NCI-H128 (cell line): ENCODE data around the gene IPO4.

ENCODE experiments used
- DNase-seq: peaks from one replicate; lab custom pipeline; 2025; ENCODE audit not compliant: unreplicated experiment; lab: John Stamatoyannopoulos, UW

The IPO4 gene

DNA sequence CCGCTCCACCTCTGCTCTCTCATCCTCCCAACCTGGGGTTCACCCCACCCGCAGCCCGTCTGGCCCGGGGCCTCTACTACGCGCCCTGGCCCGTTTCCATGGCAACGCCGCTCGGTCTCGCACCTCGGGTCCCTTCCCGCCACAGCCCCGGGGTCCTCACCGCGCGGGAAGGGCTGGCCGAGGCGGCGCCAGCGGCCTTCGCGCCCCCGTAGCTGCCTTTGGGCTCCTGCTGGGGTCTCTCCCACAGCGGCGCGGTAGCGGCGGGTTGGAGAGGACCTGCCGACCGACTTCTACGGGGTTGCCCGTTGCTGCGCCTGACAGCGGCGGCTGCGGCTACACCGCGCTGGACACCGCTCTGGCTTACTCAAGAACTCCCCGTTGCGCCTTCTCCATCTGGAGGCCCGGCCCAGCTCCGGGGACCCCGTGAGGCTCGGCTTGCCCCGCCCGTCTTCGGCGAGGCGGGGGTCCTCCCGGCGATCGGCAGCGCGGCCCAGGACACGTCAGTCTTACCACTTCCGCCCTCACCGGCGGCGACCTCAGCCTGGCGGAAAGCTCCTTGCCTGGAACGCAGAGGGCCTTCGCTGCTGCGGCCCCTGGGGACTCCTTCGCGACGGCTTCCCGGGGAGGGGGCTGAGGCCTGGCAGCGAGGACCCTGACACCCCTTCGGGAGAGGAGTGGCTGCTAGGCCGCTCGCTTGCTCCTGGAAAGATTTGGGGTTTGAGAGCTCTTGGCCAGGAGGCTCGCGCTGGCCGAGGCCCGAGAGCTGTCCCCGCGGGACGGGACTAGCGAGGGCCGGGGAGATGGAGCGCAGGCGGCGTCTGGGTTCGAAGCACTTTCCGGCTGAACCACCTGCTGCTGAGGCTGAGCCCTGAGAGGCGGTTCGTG is 6.8 kb upstream of the IPO4 start, which contains the start of gene TM9SF1:
Gene TM9SF1, minus strand, starts transcription at position 256 of the 885 bp plus-strand sequence. CDS start 422 bp downstream, outside the sequence.
- DNase-seq: peak; percentile 38

DNA sequence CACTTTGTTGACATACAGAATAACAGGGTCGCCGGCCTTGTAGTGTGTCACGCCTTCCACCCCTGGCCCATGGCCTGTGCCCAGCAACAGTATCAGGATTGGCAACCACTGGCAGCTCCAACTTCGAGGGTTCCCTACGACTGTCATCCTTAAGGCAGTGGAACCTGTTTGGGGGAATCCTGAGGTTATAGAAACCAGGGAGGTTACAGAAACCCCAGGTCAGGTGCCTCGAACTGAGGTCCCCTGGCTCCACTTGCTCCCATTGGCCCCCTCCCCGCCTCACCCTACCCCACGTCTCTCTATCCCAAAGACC is 6.2 kb upstream of the IPO4 start:
- no peak for DNase-seq

DNA sequence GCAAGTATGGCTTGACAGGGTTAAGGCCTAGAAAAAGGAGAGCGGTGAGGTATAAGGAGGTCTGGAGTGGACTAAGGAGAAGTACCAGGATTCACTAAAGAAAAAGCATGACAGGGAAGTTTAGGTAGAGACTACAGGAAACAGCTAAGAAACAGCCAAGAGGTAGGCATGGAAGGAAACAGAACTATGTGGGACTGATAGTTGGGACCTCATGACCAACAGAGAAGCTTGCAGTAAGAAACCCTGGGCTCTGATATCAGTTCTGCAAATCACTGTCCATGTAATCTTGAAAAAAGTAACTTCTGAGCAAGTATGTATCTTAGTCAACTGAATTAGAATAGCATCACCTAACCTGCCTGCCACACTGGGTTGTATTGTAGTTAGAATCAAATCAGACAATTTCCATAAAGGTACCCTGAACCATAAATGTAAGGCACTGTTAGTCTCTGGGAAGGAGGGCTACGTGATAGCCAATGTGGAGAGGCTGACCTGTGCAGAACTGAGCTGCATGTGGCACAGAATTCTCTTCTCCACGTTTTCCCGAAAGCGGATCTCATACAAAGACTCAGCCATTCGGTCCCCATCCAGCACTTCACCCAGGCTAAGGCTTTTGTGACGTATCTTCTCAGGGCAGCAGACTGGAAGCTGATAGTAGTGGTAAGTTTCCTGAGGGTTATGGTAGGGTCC is 5.7 kb upstream of the IPO4 start:
- DNase-seq: no peak

DNA sequence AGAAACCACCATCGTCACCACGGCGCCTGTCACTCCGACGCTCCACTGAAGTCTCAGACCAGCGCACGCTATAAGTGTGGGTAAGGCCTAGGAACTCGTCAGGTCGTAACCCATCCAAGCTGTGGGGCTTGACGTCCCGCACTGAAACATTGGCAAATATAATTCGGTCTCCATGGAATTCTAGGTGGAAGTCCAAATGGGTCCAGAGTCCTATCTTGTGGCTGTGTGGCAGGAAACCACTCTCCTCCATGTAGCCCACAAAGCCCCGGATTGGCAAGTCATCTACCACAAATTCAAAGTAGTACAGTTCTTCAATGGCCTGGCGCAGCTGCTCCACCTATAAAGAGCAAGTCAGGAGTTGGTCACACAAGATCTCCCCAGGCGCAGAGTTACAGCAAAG is 4.3 kb upstream of the IPO4 start:
- DNase-seq: no peak

DNA sequence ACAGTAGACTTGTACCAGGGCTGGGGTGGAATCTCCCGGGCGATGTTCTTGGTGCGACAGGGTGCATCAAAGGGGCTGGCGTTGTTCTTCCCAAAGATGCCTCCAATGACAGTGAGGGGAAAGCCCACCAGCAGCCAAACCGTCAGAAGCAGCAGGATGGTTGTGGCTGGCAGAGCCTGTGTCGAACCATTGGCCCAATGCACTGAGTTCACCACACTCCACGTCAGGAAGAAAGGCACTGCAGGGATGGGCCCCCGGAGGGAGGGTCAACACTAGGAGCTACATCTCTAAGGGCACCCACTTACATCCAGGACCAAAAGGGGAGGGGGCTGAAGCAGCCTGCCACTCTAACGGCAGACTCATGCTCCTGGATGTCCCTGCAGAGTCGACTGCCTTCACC is 1.8 kb upstream of the IPO4 start:
- no peak for DNase-seq

DNA sequence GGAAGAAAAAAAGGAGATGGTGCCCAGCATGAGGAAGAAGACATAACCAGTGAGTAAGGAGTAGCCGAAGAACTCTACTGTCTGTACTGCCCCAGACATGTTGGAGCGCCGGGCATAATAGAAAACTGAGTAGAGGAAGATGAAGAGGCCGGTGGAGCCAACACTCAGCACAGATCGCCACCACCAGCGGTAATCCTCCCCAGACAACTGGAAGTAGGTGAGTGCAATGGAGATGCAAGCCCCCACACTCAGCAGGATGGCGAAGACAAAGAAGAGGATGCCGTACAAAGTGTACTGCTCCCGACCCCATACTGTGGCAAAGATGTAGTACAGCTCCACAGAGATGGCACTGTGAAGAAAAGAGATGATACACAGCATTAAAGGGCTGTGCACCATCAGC is 844 bp upstream of the IPO4 start:
- no peak for DNase-seq

DNA sequence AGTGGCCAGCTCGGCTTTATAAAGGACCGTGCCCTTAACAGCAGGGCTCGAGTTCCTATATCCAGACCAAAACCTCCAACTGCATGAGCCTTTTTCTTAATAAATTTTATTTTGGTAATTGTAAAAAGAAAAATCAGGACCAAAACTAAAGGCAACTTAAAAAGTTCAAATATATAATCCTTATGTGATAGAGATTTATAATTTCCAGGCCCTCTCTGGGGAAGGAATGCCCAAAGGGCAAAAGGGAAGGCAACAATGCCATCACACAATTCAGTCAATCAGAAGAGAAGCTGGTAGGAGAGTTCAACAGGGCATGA is 401 bp upstream of the IPO4 start:
- no peak for DNase-seq

DNA sequence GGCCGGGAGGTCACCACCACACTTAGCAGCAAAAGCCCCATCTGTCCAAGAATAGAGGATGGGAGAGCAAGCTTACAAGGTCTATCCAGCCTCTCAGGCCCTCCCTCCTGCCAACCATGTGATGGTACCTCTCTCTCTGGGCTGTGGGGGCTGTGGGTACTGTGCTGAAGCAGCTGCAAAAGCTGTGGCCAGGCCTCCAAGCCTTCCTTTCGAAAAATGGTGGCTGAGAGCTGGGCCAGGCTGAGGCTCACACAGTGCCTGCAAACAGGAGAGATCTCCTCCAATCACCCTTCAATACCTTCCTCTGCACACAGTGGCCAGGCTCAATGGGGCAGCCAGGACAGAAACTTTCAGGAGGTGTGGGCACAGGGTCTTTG is 1.1 kb downstream of the IPO4 start:
- DNase-seq: no peak

DNA sequence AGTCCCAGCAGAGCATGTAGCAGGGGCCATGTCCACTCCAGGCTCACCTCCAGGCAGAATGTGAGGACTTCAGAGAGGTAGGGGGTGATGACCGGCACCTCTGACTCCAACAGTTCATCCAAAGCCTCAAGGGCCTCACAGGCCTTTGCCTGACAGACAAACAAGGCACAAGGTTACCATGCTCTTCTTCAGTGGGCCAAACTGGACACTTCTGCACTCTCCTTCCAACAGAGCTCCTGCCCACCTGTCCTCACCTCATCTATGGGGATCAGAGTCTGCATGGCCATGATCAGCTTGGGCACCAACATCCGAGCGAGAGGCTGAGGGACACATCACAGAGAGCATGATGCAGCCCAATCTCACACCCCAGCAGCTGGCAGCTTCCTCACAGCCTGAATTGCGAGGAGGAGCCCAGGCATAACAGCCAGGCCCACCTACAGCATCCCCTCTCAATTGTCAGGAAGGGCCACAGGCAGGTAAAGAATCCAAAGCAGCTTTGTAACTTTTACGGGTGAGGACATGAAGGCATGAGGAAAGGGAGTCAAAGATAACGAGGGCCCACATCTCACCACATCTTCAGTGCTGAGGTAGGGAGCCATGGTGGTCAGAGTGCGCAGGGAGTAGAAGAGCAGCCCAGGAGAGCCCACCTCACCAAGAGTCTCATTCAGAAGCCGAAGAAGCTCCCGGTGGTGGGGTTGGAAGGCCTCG is 1.6 kb downstream of the IPO4 start:
- DNase-seq: no peak

DNA sequence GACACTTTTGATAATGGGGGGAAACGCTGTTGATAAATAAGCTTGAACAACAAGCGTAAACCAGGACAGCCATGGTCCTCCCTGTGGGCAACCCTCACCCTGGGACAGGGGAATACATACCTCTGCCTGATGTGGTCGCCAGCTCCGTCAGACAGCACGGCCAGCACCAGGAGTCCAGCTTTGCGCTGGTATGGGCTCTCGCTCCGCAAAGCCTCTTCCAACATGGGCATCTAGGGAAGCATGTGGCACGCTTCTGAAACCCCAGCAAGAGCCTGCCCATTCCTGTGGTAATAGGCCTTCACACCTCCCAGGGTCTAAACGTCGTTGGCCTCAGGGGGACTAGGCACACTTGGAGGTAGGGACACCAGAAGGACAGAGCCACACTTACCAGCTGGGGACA is 2.9 kb downstream of the IPO4 start:
- DNase-seq: no peak

DNA sequence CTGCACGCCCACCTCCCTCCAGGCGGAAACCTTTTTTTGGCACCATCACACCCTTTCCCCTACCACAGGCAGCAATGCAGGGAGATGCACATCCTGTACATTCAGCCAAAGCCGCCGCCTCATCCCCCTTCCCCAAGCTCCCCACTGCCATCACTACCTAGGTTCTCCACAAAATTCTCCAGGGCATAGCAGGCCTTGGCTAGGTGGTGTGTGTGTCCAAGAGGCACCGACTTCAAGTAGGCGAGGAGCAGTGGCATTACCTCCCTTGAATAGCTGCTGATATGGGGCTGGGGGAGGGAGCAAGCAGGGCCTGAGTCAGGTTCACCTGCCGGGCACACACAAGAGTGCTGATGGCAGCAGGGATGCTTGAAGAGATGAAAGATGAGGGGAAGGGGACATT is 3.6 kb downstream of the IPO4 start:
- DNase-seq: no peak

DNA sequence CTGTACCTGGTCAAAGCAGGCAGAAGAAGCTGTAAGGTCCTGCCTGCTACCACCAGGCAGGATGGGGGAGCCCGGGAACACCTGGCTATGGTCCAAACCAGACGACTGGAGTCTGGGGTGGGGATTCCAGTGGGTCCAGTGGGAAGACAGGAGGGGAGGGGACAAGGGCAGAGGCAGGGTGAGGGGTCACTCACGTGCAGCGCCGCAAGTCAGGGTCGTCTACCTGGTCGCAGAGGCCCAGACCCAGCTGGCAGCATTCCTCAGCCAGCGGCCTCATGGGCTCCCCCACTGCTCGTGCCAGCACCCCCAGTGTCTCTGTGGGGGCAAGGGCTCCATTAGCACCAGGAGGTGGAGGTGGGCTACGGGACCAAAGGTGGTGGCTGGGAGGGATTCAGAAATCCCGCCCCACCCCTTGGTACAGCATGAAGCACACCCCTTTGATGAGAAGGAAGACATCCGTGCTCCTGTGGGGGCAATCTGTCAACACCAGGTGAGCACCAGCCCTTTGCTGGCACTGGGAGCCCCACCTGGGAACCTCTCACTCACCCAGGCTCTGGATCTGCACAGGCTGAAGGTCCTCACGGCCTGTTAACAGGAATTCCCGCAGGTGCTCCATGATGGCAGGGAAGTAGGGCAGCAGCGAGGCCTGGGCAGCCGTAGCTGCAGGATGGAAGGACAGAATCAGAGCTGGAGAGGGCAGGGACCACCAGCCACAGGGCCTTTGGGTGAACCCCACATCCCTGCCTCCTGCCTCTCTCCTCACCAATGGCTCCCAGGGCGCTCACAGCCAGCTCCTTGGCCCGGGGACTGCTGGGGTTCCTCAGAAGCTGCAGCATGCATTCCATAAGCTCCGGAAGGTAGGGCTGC is 4.3 kb downstream of the IPO4 start:
- DNase-seq: no peak

DNA sequence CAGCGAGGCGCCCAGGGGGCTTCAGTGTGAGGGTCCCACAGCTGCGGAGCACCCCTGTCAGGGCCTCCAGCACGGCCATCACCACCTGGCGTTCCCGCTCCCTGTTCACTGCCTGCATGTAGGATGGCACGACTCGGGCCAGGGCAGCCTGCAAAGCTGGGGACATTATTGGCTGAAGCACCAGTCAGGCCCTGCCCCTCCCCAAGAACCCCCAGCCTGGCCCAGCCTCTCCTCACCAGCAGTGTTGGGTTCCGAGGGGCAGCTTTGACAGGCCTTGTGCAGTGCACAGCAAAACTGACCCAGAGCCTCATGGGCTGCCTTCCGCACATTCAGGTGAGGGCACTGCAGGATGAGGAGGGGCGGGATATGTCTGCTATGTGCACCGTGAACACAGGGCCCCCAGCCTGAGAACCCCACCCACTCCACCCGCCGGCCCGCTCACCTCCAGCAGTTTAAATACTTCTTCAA is 5.6 kb downstream of the IPO4 start:
- DNase-seq: no peak

DNA sequence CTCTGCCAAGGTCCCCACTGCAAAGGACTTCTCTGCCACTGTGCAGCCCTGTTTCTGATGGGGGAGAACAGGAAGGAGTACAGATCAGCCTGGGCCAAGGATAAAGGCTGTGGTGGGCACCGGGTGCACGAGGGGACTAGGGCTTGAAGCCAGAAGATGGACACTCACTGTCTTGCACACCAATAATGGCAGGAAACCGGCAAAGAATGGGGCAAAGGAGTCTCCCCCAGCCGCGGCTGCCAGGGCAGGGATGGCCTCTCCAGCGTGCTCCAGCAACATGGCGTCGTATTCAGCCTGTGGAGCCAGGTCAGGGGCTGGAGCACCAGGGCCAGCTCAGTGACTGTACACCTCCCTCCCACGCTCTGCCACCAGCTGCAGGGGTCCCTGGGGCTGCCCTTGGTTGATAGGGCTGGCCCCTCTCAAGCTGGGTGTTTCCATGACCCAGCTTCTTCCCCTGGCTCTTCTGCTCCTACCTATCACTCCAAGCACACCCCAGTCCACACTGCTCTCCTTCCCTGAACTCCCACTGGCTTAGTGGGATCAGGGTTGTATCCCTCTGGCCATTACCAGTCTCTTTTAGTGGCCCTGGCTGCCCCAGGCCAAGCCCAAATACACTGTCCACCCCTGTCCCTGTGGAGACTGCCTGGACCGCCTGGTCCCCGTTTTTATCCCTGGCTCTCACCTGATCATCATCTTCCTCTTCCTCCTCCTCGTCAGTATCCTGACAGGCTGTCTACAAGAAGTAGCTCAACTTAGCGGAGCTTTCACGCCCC is 6.3 kb downstream of the IPO4 start:
- no peak for DNase-seq

DNA sequence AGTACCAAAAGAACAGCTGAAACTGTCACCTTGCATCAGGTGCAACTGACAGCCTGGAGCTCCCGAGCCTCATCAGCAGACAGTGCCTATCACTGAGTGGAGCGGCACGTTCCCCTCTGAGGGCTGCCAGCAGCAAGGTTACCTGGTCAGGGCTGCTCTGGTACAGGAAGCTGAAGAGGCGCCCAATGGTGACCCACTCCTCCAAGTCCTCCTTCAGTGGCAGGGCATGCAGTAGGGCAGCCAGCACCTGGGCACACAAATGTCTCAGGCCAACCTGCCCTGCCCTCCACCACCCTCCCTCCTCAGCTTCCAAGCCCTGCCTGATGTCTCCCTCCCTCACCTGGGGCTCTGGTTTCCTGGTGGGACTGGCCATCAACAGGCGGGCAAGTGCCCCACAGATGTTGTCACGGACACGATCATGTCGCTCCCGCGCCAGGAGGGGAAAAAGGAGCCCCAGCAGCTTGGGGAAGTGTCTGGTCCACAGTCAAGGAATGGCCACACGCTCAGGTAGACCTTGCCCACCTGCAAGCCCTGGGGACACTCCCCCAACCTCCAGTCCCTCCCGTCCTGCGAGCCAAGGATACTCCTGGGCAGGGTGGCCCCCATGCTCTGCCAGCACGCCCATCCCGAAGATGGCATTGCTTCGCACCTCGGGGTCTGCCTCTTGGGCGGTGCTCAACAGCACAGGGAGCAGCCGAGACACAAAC is 7.1 kb downstream of the IPO4 start:
- DNase-seq: no peak

DNA sequence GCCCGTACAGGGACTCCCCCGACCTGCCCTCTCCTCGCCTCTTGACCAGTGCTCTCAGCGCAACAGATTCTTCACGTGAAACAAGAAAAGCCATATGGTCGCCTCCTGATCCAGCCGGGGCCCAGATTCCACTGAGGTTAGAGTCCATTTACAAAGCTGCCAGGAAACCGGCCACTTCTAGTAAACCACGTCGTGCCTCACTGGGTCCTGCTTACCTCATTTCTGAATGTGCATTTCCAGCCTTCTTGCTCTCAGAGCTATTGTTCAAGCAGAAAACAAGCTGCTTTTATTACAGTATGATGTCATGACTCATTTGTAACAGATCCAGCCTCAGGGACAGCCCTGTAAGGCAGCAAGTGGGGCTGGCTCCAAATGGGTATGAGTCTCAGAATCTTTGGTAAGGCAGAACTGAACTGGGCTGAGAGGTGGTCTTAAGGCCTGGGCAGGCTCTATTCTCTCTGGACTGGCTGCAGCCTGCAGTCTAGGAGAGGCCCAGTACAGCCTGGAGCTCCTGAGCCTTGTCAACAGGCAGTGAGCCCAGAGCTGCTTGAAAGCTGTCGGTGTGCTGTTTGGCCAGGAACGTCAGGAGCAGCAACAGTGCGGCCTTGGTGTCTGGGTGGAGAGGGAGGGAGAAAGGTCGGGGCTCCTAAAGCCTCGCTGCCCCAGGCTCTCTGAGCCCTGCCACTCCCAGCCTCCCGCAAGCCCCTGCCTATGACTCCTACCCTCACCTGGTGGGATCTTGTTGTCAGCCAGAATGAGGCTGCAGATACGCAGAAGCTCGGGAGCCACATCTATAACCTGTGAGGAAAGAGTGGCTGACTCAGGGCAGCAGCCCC is 8.4 kb downstream of the IPO4 start:
- no peak for DNase-seq

DNA sequence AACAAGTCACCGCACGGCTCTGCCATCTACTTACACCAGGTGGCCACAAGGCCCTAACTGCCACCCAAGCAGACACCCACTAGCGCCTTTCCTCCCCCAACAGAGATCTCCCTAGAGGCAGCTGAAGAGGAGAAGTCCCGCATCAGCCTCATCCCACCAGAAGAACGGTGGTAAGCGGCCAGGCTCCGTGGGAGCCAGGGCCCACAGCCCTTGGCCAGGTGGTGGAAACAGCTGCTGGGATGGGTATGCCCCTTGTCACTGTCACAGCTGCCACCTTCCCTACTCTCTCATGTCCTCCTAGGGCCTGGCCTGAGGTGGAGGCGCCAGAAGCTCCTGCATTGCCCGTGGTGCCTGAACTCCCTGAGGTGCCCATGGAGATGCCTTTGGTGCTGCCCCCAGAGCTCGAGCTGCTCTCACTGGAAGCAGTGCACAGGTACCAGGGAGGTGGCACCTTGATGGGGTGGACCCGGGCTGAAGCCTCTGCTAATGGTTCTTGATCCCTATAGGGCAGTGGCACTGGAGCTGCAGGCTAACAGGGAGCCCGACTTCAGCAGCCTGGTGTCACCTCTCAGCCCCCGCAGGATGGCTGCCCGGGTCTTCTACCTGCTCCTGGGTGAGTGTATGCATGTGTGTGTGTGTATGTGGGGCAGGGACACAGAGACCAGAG is 9.2 kb downstream of the IPO4 start:
- DNase-seq: no peak

DNA sequence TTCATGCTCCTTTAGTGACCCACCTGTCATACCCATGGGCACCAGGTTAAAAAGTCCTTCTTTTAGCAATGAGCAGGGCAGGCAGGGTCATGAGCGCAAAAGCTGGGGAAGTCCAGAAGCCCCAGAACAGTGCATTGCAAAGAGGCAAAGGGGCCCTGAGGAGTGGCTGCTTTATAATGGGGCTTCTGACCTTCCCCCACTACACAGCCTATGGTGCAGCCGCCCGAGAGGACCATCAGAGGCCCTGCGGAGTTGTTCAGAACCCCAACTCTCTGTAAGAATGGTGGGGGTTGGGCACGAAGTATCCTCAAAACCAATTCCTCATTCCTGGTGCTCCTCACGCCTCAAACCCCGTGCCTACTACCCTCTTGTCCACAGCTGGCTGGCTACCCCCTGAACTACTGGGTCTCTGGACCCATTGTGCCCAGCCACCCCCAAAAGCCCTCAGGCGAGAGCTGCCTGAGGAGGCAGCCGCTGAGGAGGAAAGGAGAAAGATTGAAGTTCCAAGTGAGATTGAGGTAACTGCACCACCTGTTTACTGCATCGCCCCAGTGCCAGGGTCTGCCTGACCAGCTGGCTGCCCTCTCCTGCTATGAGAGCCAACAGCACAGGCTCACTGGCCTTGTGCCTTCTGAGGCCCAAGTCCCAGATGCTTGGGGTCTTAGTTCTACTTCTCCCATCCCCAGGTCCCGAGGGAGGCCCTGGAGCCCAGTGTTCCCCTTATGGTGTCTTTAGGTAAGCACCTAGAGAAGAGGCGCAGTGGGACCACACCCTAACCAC is 10.0 kb downstream of the IPO4 start:
- DNase-seq: no peak
